Measurements from ENCODE around the gene CBLN3. TPM values are rescaled to one million over a fixed set of nuclear protein-coding genes. Genes with fewer than 3 reads are reported as not detected.

Gene CBLN3
- total RNA-seq, 4 donors from 2014 or later, result 2.1 to 6.9 (median 5.1) TPM

GRCh38 chr14:24425704-24426103, 3.8 kb downstream of the CBLN3 start:
- no peaks in the 10 kb centered on the region for H3K27me3 ChIP-seq
- TF ChIP-seq EP300 (IDR thresholded peaks at IDR 0.05) (peak in 1 of 2 donors; percentile 21), POLR2A (IDR thresholded peaks at IDR 0.05) (no peak), CTCF (IDR thresholded peaks at IDR 0.05) (no peak)
- no peaks in the 10 kb centered on the region for H3K9me3 ChIP-seq
- H3K36me3 ChIP-seq, result no peaks in the 10 kb centered on the region
- H3K27ac ChIP-seq, result peak overlapping the region in 1 of 4 donors; percentile 44
- peaks cover 0 to 33% (median 13%) of the 10 kb centered on the region in 4 donors for H3K4me1 ChIP-seq
- peak in 1 of 2 donors; percentile 63 for DNase-seq (ENCODE audit: low spot score in 2 of 2)
- no peak overlapping the region for H3K4me3 ChIP-seq
- 24 to 25% methylated on average over 3 of the region's 3 CpGs for WGBS, 2 donors

GRCh38 chr14:24422694-24423601, 6.5 kb downstream of the CBLN3 start:
- 77 to 82% methylated on average over 12 of the region's 12 CpGs for WGBS, 2 donors
- Histone ChIP-seq H3K27ac (peak overlapping the region in 1 of 4 donors; percentile 46), H3K4me3 (no peak overlapping the region), H3K9me3 (no peaks in the 10 kb centered on the region), H3K27me3 (no peaks in the 10 kb centered on the region), H3K4me1 (peaks cover 0 to 29% (median 0%) of the 10 kb centered on the region in 4 donors), H3K36me3 (no peaks in the 10 kb centered on the region)
- TF ChIP-seq POLR2A (IDR thresholded peaks at IDR 0.05) (no peak), CTCF (IDR thresholded peaks at IDR 0.05) (no peak), EP300 (IDR thresholded peaks at IDR 0.05) (no peak)
- DNase-seq (ENCODE audit: low spot score in 2 of 2), result no peak

- no peak overlapping the region for H3K27ac ChIP-seq
- H3K9me3 ChIP-seq, result no peaks in the 10 kb centered on the region
- WGBS, 2 donors, result 54 to 80% methylated on average over 4 of the region's 4 CpGs
- no peak for DNase-seq (ENCODE audit: low spot score in 2 of 2)
- H3K27me3 ChIP-seq, result no peaks in the 10 kb centered on the region
- no peak overlapping the region for H3K4me3 ChIP-seq
- peaks cover 0 to 29% (median 0%) of the 10 kb centered on the region in 4 donors for H3K4me1 ChIP-seq
- TF ChIP-seq EP300 (IDR thresholded peaks at IDR 0.05), result no peak
- TF ChIP-seq POLR2A (IDR thresholded peaks at IDR 0.05), result no peak
- no peak for TF ChIP-seq CTCF (IDR thresholded peaks at IDR 0.05)
- no peaks in the 10 kb centered on the region for H3K36me3 ChIP-seq
These were observed 7.2 kb downstream of the CBLN3 start for GRCh38 chr14:24422261-24422660.

GRCh38 chr14:24418492-24418873, 11.0 kb downstream of the CBLN3 start:
- peaks cover 0 to 28% (median 0%) of the 10 kb centered on the region in 3 donors for H3K36me3 ChIP-seq
- no peak overlapping the region for H3K4me3 ChIP-seq
- no peaks in the 10 kb centered on the region for H3K27me3 ChIP-seq
- H3K4me1 ChIP-seq, result peaks cover 0 to 13% (median 0%) of the 10 kb centered on the region in 4 donors
- no peak for DNase-seq (ENCODE audit: low spot score in 2 of 2)
- no peaks in the 10 kb centered on the region for H3K9me3 ChIP-seq
- no peak for TF ChIP-seq POLR2A (IDR thresholded peaks at IDR 0.05)
- no peak for TF ChIP-seq EP300 (IDR thresholded peaks at IDR 0.05)
- no peak for TF ChIP-seq CTCF (IDR thresholded peaks at IDR 0.05)
- H3K27ac ChIP-seq, result no peak overlapping the region
- WGBS, 2 donors, result 61 to 74% methylated on average over 6 of the region's 6 CpGs

- no peaks in the 10 kb centered on the region for H3K9me3 ChIP-seq
- H3K4me3 ChIP-seq, result no peak overlapping the region
- H3K36me3 ChIP-seq, result peaks cover 0 to 33% (median 0%) of the 10 kb centered on the region in 3 donors
- H3K4me1 ChIP-seq, result peaks cover 0 to 13% (median 0%) of the 10 kb centered on the region in 4 donors
- no peaks in the 10 kb centered on the region for H3K27me3 ChIP-seq
- no peak for DNase-seq (ENCODE audit: low spot score in 2 of 2)
- TF ChIP-seq EP300 (IDR thresholded peaks at IDR 0.05), result no peak
- TF ChIP-seq POLR2A (IDR thresholded peaks at IDR 0.05), result no peak
- TF ChIP-seq CTCF (IDR thresholded peaks at IDR 0.05), result no peak
- 64 to 77% methylated on average over 6 of the region's 6 CpGs for WGBS, 2 donors
- H3K27ac ChIP-seq, result no peak overlapping the region
These were observed 11.5 kb downstream of the CBLN3 start for GRCh38 chr14:24417832-24418491.

All from tibial nerve (tissue), 4 donors.